Myocyte (in vitro differentiated cells): ENCODE results near the gene WDHD1. TPM values are rescaled to one million over a fixed set of nuclear protein-coding genes. Genes with fewer than 3 reads are reported as not detected.
"Not testable (repeated sequence)": the region's sequence is repeated elsewhere in the genome, so short reads cannot be mapped to it uniquely, and the experiment has no call there.

Experiments
- DNase-seq: peaks from one replicate; pipeline ENCODE4 v3.0.0-alpha.2; 2012; ENCODE audit warnings: low read depth
- total RNA-seq: library from RNA; depleted of rRNA; stranded (reverse); fragments of >200 nt; gene quantifications from 2 replicates; pipeline ENCODE4 v1.2.3, GENCODE V29; 2014

Gene WDHD1
- total RNA-seq, 1 donor from 2014 or later, result 5.3 TPM

GRCh38 chr14:54909817-54910558 is 116.9 kb downstream of the WDHD1 start:
- DNase-seq, result no peak

DNA sequence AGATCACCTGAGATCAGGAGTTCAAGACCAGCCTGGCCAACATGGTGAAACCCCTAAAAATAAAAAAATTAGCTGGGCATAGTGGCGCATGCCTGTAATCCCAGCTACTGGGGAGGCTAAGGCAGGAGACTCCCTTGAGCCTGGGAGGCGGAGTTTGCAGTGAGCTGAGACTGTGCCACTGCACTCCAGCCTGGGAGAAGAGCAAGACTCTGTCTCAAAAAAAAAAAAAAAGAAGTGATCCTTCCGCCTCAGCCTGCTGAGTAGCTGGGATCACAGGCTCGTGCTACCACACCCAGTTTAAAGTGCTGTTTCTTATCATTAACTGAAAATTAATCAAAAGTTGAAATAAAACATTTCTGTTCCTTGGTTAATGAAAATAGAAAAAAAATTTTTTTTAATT is 117.9 kb downstream of the WDHD1 start:
- not testable (repeated sequence) for DNase-seq

GRCh38 chr14:54908190-54908589 is 118.7 kb downstream of the WDHD1 start:
- DNase-seq, result no peak

DNA sequence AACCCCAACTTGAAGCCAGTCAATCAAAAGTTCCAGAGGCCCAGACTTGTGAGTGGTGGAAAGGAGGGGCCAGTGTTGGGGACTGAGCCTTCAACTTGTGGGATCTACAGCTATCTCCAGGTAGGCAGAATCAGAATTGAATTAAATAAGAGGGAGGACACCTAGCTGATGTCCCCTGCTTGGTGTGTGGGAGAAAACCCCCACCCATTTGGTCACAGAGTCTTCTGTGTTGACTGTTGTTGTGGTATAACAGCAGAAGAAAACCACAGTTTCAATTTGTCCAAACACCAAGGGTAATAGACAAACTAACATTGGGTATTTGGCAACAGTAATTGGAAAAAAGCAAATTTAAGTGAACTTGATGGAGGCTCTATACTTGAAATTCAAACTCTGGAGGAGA is 120.8 kb downstream of the WDHD1 start:
- DNase-seq, result no peak

DNA sequence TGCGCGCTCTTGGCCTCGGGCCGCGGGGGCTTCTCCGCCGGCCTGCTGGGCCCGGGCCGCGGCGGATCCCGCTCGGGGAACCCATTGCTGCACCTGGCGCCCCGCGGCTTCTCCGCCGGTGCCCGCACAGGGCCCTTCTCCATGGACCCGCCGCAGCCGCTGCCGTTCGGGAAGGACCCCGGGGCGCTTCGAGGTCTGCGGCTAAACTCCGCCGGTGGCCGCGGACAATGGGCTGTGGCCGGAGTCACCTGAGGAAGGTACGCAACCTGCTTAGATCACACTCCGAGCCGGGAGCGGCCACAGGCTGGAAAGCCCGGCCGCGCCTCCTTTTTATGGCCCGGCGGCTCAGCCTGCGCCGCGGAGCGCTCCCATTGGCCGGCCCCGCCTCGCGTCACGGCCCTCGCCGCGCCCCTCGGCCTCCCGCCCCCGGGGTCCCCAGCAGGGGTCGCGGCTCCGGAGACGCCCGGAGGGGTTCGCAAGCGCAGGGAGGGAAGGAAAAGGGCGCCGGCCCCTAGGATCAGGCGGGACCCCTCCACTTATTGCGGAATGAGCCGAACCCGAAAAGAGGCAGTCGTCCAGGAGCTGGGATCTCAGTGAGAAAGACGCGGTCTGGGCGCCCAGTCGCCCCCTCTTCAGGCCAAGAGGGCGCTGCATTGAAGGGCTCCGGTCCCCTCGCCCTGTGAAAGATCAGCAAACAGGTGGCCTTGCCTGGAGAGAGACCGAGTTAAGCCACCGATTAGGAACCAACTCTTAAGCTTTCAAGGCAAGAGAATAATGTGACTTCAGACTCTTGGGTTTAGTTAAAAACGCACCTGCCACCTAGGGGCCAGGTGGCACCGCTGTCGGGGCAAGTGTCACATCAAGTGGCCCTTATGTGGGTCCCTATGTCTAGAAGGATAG is 124.1 kb downstream of the WDHD1 start, which contains the start of gene GCH1:
Gene GCH1, minus strand, starts transcription at position 306 of the 900 bp plus-strand sequence. Its CDS starts 163 bp downstream, at position 143.
- DNase-seq, result peak; percentile 75

- DNase-seq, result peak; percentile 47
Measured at GRCh38 chr14:54902143-54902520, 124.8 kb downstream of the WDHD1 start.

DNA sequence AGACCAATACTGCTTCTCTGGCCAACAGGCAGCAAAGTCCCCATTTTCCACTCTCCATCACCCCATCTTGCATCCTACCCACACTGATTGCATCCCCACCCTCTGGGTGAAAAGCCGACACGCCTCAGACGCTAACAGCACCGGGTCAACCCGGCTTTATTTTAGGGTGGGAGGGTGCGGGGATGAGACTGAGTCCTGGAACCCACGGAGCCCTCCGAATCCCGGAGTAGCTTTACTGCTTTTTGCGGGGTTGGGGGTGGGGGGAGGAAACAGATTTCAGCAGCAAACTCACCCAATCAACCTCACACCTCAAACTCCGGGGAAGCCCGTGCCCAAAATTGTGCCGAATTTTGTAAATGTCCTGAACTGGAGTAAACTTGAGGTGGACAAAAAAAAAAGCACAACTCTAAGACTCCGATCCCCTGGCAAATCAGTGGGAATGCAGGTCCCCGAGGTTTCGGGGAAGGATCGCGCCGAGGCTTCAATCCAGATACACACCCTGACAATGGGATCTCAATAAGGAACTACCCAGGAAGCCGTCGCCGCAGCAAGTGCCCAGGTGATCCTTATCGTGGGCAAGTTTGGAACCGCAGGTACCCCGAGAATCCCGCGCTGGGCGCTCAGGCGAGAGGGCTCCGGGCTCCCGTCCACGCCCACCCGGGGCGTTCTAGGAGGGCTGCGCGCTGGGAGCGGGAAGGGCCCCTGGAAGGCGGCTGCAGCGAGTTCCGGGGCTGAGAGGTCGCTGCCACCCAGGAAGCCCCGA is 125.3 kb downstream of the WDHD1 start:
- DNase-seq, result no peak

DNA sequence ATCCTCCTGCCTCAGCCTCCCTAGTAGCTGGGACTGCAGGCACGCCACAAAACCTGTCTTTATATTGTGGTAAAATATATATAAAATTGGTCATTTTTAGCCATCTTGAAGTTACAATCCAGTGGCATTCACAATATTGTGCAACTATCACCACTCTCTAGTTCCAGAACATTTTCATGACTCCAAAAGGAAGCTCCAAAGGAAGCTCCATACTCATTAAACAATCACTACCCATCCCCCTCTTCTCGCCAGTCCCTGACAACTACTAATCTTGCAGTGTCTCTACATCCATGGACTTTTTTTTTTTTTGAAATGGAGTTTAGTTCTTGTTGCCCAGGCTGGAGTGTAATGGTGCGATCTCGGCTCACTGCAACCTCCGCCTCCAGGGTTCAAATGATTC is 127.3 kb downstream of the WDHD1 start:
- no peak for DNase-seq

DNA sequence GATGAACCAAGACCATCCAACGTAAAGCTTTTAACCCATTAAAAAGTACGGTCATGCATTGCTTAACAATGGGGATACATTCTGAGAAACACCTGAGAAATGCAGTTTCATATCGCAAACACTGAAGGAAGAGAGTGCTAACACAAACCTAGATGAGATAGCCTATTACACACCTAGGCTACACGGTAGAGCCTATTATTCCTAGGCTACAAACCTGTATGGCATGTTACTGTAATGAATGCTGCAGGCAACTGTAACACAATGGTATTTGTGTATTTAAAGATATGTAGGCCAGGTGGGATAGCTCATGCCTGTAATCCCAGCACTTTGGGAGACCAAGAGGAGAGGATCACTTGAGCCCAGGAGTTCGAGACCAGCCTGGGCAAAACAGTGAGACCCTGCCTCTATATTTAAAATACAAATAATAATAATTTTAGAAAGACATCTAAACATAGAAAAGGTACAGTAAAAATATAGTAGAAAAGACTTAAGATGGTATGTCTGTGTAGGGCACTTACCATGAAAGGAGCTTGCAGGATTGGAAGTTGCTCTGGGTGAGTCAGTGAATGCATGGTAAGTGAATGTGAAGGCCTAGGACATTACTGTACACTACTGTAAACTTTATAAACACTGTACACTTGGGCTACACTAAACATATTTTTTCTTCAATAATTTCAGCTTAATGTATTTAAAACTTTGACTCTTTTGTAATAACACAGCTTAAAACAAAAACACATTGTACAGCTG is 128.9 kb downstream of the WDHD1 start:
- DNase-seq, result not testable (repeated sequence)

GRCh38 chr14:54895683-54896082 is 131.2 kb downstream of the WDHD1 start:
- DNase-seq, result no peak

DNA sequence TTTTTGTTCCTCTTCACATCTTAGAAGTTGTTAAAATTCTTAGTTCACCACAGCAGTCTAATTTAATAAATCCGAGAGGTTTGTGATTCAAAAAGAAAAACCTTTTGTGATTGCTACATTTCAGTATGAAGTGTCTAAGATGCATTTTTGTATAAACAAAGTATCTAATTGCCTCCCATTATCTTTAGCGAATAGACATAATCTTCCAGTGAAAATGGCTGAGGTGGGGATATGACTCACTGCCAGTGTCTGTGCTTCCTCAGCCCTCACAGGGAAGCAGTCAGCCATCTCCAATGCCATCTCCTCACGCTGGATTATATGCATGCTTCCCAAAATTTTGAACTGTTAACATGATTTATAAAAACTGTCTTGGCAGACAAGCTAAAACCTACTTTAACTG is 131.9 kb downstream of the WDHD1 start:
- DNase-seq, result no peak

DNA sequence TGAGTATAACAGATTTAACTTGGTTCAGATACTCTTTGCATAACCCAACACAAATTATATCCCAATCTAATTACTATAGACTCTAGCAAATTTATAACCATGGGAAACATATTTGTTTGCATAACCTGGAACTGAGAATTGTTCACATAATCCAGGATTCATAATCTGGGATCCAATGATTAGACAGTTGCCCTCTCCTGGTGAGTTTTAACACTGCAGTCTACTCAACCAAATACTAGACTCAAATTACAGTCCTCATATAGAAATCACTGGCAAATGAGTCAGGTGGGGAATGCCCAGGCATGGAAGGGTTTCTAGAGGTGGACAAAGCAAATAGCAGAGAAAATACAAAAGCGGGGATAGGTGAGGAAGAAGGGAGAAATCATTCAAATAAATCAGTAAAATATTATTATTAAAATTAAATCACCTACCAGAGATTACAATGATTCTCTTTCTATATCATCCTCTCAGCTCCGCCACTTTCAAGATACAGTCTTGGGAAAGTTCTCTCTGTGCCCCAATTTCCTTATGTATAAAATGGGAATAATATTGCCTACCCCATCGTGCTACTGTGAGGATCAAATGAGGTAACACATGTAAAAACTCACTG is 133.6 kb downstream of the WDHD1 start:
- DNase-seq, result peak; percentile 67

- DNase-seq, result no peak
Measured at GRCh38 chr14:54891471-54892245, 135.2 kb downstream of the WDHD1 start.

- no peak for DNase-seq
Measured at GRCh38 chr14:54890788-54891187, 136.1 kb downstream of the WDHD1 start.

- no peak for DNase-seq
Measured at GRCh38 chr14:54889919-54890318, 137.0 kb downstream of the WDHD1 start.
